HG02981 (cell line): ENCODE results near the gene PAX6.
"Not testable (repeated sequence)": the region's sequence is repeated elsewhere in the genome, so short reads cannot be mapped to it uniquely, and the experiment has no call there.

Experiments used
- ATAC-seq: cut with Tn5 transposase; IDR thresholded peaks from one replicate; pipeline ENCODE4 v1.9.1; 2021; ENCODE audit warnings: mild to moderate bottlenecking, moderate library complexity; ENCODE audit not compliant: unreplicated experiment

PAX6 gene

DNA sequence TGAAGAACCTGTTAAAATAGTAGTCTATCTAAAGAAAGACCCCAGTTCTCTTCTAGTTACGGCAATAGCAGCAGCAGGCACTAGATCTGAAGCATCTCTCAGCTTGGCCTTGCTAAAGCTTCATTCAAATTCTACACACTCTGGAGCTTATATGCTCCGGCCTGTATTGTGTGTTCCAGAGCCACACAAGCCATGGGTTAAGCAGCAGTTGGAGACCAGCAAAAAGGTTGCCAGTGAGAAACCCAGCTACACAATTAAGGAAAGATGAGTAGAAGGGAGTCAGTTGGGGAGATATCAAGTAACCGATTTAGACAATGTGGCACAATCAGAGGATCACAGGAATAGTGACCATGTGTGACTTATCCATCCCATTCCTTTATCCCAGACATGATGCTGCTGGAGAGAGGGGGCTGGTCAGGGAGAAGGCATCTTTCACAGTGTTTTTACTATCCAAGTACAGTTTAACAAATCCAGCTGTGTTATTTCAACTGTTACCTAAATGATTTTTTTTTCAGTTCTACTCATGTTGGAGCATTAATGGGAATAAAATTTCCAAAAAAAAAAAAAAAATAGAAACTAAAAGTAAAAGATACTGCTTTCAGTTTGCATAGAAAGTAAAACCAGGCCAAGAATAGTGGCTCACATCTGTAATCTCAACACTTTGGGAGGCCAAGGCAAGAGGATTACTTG, 41.0 kb downstream of the PAX6 start:
- no peak for ATAC-seq

DNA sequence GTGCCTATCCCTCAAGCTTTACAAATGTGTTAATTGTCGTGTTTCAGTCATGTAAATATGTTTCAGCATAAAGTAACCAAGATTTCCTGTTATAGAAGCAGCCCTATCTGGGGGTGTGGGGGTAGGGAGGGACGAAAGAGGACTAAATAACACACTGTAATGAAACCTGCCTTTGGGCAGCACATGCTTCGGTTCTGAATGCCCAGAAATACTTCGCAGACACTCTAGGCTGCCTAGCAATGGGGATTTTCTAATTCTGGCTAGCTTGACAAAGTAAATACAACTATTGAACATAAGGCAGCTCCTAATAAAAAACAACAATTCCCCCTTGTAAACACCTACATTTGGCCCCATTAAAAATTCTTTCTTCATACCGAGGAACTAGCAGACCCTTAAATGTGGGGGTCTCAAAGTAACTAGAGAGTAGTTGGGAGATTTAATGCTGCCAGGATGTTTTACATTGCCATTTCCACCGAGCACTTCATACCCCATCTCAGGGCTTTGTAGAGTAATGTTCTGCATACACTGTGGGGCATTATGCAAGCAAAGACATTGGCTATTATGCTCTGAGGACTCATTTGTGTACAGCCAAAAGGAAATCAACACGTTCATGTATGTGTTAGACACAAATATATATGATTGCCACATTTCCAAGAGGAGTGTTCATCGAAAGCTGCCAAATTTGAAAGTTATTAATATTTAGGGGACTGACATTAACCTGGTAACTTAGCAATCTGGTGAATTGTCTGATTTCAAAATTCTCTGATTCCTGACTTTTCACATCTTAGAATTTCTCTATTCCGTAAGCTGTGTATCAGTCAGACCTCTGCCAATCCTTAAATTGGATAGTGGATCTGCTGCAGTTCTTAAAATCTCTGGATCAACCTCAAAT, 42.1 kb downstream of the PAX6 start:
- ATAC-seq: no peak

DNA sequence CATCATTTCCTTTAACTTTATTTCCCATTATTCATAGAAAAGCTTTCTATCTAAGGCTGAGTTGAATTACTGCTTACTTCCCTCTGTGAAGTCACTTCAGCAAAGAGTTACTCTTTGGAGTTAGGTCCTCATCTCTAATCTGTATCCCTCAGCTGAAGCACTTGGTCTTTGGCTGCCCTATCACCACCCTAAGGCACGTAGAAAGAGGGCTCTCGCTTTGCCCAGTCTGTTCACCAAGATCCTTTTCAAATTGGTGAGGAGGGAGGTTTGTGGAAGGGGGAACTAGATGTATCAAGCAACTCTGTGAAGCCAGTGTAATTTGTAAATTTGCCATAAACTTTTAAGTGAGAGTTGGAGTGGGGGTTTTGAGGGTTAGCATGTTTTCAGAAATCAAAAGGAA, 43.4 kb downstream of the PAX6 start:
- no peak for ATAC-seq

DNA sequence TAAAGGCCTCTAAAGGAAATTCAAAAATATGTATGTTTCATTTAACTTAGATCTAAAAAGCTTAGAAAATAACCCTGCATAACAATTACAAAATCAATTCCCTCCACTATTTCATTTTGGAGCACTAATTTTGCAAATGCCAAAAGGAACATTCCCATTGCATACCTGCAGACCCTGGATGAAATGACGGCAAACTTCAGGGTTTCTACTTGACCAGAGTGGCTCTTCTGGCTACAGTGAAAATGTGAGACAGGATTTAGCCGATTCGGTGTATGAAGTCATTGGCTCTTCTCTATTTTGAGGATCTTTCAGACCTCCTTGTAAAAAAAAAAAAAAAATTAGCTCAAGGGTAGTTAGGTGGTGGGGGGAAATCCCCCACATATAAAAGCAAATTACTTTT, 44.1 kb downstream of the PAX6 start:
- ATAC-seq: no peak

DNA sequence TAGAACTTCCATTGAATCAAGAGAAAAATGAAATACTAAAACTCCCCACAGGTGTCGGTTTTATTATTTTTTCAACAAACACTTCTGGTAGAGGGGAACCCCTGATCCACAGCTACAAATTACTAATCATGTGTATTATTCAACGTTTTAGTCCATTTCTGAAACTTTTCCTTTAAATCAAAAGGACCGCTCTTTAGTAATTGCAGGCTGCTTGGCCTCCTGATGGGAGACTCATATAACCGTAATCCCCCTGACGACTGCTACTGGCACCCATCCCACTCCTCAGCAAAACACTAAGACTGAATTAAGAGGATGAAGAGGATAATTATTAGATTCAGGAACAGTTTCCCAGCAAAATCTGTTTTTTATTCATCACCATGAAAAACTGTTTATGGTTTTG, 46.4 kb downstream of the PAX6 start:
- no peak for ATAC-seq

DNA sequence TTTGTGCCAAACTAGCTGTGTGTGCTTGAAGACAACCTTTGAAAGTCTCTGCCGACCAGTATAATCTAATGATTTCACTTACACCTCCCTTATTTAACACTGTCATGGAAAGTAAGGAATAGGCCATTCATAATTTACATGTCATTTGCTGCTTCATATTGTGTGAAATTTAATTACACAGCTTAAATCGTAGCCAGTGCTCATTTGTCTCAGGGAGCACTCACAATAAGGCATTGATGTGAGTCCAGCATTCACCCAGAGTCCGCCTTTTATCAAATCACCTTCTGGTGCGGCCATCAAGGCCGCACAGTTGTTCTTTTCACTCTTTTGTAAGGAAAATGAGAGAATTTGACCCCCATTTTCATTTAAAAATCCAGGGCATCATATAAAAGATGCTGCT, 46.9 kb downstream of the PAX6 start:
- no peak for ATAC-seq

DNA sequence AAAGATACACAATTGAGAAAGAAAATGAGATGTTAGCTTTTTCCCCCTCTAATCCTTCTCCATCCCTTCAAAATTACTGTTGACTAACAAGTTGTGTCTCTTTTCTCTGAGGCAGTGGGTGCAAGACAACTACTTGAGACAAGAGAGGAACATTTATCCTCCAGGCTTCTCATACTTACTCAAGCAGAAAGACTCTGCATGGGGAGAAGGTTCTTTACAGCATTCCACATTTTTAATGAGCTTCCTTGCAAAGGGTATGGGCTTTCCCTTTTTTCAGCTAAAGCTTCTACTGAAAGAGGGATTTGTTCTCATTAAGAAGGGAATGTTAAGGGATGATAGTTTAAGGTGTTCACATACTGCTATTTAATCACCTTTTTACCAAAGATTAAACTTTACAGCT, 47.8 kb downstream of the PAX6 start:
- ATAC-seq: no peak

DNA sequence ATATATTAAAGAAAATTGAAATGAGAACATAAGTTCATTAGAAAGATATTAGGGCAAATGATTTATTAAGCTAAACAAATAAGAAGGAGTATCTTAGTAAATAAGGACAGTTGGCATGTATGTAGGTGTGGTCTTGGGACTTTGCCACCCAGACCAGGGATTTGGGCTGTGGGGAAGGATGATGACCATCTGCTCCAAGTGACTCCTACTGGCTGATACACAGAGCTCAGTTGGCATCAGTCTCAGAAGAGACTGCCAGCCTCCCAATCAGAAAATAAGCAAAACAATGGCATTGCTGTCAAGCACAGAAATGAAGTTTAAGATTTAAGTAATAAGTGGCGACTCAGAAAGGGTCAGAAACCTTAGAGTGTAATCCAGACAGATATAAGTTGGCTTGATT, 49.5 kb downstream of the PAX6 start:
- no peak for ATAC-seq

DNA sequence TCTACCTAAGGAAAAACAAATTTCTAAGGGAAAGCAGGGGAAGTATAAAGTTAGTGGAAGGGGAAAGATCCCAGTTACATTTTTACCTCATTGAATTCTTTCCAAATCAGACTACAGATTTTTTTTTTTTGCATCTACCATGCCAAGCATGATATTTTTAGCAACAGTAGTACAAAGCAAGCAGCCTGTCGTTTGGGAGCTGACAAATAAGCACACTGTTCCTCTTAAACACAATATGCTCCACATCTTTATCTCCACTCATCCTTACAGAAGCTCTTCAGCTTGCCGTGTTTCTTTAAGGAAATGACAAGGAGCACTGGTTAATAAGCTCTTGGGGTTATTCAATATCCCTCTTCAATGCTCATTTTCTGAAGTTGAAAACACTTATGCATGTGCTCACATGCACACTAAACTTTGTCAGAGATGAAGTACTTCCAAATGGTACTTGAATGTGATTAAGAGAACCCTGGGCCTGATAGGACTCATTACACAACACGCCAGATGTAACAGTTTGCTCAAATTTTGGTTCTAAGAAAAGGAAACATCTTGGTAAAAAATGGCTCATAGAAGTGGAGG, 53.8 kb downstream of the PAX6 start:
- ATAC-seq: no peak

DNA sequence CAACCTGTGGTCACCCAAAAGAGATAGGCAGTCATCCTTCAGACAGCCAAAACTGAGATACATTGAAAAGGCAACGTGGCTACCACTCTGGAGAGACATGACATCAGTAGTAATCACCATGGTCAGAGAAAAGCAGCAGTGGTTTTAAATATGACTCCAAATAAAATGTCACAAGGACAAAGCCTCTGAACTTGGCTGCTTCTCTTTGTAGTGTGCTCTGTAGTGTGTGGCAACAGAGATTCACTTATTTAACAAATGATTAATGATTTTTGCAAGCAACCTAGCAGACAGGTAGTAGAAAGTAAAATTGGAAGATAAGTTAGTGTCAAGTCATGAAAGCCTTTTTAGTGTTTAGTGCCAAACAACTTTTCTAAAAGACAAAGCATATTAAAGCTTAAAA, 63.5 kb downstream of the PAX6 start:
- ATAC-seq: no peak

DNA sequence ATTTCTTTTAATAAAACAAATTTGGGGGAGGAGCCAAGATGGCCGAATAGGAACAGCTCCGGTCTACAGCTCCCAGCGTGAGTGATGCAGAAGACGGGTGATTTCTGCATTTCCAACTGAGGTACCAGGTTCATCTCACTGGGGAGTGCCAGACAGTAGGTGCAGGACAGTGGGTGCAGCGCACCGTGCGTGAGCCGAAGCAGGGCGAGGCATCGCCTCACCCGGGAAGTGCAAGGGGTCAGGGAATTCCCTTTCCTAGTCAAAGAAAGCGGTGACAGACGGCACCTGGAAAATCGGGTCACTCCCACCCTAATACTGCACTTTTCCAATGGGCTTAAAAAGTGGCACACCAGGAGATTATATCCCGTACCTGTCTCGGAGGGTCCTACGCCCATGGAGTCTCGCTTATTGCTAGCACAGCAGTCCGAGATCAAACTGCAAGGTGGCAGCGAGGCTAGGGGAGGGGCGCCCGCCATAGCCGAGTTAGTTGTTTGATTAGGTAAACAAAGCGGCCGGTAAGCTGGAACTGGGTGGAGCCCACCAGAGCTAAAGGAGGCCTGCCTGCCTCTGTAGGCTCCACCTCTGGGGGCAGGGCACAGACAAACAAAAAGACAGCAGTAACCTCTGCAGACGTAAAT, 70.3 kb downstream of the PAX6 start:
- ATAC-seq: not testable (repeated sequence)

DNA sequence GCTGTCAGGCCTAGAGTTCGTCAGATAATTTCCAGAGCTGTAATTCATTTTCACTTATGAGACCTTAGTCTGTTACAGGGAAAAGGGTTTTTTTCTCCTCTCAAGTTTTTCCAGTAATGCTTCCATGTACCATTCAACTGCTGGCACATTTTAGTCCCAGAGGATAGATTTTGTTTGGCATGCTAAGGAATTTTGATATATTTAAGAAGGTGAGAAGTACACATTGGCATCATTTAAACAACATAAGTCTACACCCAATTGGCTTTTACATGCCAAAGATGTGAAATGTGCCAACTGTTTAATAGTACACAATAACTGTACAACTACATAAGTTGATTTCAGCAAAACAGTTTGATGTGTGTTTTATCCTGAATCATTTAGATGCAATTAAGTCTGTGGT, 71.0 kb downstream of the PAX6 start:
- ATAC-seq: no peak
